Stimulated activated CD8-positive, alpha-beta memory T cell treated with anti-CD3 and anti-CD28 coated beads, Interleukin-4, amount 100 ng/mL, for 24 hours (primary cell): ENCODE results near the gene CX3CR1.
"Not testable (repeated sequence)": the region's sequence is repeated elsewhere in the genome, so short reads cannot be mapped to it uniquely, and the experiment has no call there.

ENCODE experiments used
- DNase-seq: peaks from one replicate; pipeline ENCODE4 v3.0.0-alpha.2; 2020; ENCODE audit warnings: low read depth

The CX3CR1 gene, protein sequence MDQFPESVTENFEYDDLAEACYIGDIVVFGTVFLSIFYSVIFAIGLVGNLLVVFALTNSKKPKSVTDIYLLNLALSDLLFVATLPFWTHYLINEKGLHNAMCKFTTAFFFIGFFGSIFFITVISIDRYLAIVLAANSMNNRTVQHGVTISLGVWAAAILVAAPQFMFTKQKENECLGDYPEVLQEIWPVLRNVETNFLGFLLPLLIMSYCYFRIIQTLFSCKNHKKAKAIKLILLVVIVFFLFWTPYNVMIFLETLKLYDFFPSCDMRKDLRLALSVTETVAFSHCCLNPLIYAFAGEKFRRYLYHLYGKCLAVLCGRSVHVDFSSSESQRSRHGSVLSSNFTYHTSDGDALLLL

DNA sequence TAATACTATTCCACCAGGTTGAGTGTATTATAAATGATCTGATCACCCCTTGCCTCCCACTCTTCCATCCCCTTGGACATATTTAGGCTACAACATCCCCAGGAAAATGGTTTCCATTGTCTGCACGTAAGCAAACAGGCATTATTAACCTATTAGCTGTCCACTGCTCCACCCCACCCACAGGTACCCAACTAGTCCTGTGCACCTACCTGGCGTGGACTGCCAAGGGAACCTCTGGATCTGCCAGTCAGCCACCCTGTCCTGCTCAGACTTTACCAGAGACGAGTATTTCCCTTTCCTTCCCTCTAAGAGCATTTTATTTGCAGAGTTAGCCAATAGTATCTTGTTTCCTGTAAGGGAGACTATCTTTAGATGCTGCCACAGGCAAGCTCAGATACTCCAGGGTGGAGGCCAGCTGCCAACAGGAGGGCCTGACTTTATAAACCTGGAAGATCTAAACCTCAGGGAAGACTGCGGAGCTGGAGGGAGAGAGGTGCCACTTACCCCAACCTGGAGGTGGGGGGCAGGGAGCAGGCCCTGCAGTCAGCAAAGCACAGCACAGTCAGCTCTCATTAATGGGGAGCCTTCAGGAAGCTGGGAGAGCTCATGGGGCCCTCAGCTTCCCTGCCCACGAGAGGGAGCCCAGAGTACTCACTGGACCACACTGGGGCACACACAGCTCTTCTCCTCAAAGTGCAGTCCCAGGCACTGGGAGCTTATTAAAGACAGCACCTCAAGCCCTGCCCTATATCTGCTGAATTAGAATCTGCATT lies at the start of gene CX3CR1:
Gene CX3CR1, minus strand, starts transcription at position 292 of the 773 bp plus-strand sequence. CDS start 13,527 bp downstream, outside the sequence.
- no peak for DNase-seq

DNA sequence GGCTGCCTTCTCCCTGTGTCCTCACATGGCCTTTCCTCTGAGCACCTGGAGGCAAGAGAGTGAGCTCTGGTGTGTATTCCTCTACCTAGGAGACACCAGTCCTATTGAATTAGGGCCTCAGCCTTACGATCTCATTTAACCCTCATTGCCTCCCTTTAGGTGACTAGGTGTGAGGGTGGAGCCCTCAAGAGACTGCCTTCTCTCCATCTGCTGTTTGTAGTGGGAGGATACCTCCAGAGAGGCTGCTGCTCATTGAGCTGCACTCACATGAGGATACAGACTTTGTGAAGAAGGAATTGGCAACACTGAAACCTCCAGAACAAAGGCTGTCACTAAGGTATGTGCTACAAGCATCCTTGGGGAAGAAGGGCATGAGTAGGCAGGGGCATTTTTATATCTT lies 49.7 kb upstream of the CX3CR1 start, which contains the start of gene CCR8:
Gene CCR8, plus strand, starts transcription at position 217 of the 400 bp plus-strand sequence. CDS start 2,623 bp downstream, outside the sequence.
- DNase-seq: no peak

DNA sequence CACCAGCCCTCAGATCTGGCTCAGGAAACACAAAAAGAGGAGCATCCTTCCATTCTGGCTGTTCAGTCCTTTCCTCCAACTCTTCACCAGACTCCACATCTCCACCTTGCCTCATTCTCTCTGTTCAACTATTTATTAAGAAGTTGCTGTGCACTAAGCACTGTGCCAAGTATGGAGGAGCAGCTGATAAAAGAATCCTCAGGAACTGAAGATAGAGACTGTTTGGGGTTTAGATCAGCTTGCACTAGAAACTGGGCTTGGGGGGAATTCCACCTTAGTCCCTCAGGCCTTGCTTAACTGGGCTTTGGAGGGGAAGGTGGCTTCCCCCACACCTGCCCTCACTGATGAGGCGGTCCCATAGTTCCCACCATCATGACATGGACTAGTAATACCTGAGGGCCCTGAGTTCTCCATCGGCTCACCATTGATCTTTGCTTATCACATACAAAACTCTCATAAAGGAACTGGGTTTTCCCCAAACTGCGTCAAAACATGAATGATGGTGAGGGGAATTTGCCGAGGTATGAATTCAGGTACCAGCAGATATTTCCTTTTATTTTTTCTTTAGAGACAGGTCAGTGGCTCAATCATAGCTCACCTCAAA lies 48.0 kb upstream of the CX3CR1 start:
- DNase-seq: no peak

DNA sequence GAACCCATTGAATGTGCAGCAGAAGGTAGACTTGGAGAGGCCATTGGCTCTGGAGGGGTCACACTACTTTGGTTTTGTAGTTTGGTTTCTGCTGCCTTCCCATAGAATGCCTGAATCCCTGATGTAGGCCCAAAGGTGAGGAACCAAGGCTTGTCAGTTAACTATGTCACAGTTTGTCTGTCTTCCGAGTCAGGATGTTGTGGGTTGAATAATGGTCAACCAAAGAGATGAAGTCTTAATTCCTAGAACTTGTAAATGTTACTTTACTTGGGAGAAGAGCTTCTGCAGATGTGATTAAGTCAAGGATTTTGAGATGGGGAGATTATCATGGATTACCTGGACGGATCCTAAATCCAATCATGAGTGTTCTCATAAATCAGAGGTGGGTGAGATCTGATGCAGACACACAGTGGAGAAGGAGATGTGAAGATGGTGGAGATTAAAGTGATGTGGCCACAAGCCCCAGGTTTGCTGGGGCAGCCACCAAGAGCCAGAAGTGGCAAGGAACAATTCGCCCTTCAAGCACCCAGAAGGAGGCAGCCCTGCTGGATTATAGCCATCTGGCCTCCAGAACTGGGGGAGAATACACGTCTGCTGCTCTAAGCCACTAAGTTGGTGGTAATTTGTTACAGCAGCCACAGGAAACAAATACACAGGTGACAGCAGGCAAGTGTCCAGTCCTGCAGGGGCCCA lies 47.4 kb upstream of the CX3CR1 start:
- DNase-seq: no peak

DNA sequence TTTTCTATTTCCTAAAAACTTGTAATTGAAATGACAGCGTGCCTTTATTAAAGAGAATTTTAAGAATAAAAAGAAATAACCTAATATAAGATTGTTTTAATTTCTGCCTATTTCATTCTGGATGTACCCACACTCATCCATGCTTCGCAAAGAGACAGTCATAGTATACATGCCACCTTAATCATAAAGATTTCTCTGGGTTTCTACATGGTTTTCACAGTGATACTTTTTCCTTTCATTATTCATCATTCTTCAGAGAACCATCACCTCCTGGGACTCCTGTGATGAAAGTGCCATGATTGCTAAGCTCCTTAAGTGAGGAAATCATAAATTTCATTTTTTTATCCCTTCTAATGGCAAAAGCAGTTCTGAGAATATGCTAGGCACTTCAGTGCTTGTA lies 45.4 kb upstream of the CX3CR1 start:
- no peak for DNase-seq

DNA sequence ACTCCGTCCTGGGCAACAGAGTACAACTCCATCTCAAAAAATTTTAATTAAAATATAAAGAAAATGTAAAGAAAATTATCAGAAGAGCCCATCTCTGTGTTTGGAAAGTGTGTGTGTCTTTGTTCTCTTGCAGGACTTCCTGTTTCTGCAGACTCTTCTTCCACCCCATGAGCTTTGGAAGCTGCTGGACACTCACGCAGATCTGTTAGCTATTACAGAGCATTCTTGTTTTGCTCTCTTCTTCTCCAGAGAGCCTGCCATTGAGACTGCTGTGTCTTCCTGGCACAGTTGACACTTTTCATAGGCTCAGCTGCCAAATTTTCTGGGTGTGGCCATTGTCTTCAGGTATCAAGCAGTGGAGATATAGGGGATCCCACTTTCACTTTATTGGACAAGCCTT lies 43.7 kb upstream of the CX3CR1 start:
- DNase-seq: no peak

DNA sequence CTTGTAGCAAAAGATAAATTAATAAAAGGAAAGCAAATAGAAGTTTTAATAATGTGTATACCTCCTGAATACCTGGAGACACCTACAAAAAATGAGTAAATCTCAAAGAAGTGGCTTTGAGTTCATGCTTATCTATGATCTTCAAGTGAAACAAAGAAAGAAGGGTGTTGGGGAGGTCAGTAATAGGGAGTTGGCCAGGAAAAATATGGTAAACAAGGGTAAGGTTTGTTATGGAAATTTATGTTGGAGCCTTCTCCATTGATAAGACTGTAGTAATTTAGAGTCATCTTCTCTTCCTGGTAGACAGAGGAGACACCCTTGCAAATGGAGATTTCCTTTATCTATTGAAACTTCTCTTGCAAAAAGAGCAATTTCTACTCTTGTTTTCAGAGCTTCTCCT lies 43.1 kb upstream of the CX3CR1 start:
- no peak for DNase-seq

DNA sequence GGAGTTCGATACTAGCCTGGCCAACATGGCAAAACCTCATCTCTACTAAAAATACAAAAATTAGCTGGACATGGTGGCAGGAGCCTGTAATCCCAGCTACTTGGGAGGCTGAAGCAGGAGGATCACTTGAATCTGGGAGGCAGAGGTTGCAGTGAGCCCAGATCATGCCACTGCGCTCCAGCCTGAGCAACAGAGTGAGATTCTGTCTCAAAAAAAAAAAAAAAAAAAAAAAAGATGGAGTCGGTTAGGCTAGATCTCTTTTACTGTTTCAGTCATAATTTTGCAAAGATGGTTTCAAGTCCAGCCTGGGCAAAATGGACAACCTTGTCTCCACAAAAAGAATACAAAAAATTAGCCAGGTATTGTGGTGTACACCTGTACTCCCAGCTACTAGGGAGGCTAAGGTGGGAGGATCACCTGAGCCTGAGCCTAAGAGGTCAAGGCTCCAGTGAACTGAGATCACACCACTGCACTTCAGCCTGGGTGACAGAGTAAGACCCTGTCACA lies 42.4 kb upstream of the CX3CR1 start:
- DNase-seq: not testable (repeated sequence)

DNA sequence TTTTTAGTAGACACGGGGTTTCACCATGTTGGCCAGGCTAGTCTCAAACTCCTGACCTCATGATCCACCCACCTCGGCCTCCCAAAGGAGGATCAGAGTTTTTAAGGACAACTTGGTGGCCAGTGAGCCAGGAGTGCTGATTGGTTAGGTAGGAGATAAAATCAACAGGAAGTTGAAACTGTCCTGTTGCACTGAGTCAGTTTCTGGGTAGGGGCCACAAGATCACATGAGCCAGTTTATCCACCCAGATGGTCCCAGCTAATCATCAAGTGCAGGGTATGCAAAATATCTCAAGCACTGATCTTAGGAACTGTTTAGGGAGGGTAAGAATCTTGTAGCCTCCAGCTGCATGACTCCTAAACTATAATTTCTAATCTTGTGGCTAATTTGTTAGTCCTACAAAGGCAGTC lies 41.7 kb upstream of the CX3CR1 start:
- not testable (repeated sequence) for DNase-seq

DNA sequence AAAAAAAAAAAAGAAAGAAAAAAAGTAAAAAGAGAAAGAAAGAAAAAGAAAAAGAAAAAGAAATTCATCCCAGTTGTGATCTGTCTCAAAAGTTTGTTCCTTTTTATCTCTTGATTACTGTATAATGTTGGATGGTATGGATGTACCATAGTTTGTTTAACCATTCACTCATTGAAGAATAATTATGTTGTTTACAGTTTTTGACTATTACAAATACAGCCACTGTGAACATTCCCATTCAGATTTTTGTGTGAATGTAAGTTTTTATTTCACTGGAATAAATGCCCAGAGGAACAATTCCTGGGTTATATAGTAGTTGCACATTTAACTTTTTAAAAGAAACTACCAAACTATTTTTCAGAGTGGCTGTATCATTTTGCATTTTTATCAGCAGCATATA lies 39.4 kb upstream of the CX3CR1 start:
- DNase-seq: no peak

DNA sequence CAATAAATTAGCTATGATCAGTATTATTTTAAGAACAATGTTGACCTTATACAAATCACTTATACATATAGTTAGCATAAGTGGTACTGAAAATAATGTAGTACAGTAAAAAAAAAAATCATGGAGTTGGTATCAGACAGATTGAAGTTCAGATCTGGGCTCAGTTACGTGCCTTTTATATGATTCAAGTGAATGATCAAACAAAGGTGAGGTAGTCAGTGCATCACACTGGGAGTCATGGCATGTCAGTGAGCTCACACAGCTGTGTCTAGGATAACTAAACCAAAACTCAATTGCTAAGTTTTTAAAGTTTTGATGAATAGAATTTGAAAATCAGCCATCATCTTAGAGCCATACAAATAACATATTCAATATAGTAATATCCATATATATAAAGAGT lies 38.5 kb upstream of the CX3CR1 start:
- DNase-seq: no peak

DNA sequence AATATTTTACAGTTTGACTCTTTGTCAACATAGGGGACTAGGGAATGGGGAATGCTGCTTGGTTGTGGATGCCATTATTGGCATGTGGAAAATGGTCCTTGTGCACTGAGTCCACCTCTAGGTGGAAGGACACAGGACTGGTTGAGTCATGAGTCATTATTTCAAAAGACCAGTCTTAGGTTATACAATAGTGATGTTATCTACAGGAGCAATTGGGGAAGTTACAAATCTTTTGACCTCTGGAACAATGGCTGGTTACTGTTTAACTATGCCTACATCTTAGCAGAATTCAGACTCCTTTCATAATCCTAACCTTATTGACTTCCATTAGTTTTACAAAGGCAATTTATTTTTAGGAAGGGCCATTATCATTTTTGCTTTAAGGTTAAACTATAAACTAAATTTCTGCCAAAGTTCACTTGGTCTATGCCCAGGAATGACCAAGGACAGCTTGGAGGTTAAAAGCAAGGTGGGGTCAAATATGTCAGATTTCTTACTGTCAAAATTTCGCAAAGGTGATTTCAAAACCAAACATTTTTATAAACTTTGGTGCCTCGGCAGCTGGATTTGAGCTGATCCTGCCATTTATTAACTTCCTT lies 37.8 kb upstream of the CX3CR1 start:
- DNase-seq: no peak

DNA sequence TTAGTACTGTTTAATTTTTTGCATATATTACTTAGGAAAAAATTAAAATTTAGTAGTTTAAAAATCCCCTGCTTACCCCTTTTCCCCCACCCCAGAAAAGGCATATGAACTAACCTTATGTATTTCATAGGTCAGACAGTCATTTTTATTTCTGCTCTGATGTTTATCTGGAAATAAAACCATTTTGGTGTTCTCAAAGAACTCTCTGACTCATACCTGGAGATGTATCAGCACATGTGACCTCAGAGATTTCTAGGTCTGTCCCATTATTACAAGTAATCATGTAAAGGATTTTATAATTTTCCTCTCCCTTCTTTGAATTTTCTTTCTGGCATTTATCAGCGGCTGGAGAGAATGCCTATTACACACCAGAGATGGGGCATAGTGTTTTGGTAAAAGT lies 35.6 kb upstream of the CX3CR1 start:
- DNase-seq: no peak

DNA sequence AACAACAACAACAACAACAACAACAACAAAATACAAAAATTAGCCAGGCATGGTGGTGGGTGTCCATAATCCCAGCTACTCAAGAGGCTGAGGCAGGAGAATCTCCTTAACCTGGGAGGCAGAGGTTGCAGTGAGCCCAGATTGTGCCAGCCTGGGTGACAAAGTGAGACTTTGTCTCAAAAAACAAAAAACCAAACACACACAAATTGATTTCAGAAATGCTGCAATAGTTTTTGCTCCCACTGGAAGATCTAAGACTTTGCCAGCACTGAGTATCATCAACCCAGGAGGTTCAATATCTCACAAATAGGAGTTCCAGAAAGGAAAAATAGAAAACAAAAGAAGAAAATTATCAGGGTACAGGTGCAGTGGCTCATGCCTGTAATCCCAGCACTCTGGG lies 33.5 kb upstream of the CX3CR1 start:
- no peak for DNase-seq

DNA sequence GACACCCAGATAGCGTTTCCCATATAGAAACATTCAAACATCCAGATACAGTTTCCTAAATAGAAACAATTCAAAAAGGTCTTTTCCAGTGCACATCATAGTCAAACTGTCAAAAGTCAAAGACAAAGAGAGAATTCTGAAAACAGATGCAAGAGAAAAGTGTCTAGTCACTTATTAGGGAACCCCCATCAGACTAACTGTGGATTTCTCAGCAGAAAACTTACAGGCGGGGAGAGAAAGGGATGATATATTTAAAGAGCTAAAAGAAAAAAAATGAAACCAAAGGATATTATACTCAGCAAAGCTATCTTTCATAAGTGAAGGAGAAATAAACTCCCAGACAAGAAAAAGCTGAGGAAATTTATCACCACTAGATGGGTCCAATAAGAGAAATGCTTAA lies 22.3 kb upstream of the CX3CR1 start:
- no peak for DNase-seq

DNA sequence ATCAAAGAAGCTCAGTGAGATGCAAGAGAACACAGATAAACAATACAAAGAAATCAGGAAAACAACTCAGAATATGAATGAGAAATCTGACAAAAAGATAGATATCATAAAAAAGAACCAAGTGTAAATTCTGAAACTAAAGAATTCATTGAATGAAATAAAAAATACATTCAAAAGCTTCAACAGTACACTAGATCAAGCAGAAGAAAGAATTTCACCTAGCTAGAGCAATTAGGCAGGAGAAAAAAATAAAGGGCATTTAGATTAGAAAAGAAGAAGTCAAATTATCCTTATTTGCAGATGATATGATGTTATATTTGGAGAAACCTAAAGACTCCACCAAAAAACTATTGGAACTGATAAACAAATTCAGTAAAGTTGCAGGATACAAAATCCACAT lies 19.4 kb upstream of the CX3CR1 start:
- DNase-seq: no peak

DNA sequence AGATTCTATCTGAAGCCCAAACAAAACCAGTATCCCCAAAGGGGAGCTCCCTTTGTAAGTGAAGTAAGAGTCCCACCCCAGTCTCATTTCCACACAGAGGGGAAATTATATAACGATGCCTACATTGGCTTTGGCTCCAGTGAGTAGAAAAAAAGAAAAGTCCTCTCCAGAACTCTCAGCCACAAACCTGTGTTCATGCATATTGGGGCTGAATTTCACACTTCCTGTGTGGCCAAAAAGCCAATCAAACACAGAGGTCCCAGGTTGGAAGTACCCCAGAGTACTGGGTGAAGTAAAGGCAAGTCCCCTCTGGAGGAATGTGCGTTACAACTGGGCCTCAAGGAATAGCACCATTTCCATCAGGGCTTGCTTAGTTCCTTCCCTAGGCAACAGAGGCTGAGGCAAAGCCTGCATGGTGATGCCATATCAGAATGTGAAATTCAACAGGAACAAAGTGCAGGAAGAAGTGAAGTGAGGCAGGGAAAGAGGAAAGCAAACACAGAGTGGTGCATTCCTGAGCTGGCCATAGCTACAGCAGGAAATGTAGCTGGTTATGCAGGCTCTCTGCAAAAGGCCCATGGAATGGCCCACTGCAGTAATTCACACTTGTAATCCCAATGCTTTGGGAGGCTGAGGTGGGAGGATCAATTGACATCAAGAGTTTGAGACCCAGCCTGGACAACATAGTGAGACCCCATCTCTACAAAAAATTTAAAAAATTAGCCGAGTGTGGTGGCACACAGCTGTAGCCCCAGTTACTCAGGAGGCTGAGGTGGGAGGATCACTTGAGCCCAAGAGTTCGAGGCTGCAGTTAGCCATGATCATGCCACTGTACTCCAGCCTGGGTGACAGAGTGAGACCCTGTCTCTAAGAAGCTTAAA lies 16.6 kb upstream of the CX3CR1 start:
- no peak for DNase-seq

DNA sequence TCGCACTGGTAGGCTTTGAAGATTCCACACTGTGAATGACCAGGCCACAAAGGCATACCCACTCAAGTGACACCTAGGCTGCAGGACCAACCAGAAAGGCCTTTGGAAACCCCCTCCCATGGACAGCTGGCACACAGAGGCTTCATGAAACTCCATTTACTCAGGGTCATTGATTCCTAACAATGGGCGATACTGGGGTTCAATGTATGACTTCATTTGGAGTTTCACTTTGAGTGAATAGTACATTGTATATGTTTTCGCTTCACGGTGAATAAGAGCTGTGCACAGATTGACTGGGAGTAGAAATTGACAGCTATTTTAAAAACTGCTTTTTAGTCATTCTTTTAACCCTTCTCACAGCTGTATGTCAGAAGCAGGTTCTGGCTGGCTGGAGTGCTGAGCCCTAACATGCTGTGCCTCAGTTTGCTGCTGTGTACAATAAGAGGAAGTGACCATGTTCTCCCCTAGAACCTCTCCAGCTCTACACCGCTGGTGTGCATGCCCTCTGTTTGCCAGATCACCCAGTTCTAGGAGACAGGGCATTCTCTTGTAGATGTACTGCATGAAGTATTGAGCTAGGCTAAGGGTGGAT lies 15.4 kb upstream of the CX3CR1 start:
- no peak for DNase-seq

DNA sequence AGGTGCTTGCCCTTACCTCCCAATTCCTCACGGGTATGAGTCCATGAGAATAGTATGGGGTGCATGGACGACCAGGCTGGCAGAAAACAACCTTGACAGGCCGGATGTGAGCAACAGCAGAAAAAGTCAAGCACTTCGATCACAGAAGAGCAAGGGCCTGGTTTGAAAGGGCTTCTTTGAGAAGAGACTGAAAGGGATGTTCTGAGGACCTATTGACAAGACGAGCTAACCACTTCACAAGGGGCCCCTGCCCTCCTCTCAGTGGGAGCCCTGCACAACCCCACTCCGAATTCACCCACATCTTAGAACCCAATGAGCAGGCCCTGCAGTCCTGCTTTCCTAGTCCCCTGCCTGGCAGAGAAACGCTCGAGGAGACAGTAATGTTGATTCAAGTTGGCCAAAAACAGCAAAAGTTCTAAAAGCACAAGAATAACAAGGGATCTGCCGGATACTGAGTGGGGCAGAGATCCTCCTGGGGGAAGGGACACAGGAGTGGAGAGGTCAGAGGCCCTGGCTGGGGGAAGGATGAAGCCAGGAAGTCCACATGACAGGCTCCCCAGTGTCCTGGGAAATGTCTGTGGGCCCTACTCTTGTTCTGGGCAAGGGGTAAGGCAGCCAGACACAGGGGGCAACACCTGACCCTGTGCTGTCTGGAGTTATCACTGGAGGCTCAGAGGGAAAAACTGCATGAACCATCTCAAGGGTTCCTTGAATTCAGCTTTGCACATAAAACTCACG lies 14.8 kb upstream of the CX3CR1 start:
- no peak for DNase-seq

DNA sequence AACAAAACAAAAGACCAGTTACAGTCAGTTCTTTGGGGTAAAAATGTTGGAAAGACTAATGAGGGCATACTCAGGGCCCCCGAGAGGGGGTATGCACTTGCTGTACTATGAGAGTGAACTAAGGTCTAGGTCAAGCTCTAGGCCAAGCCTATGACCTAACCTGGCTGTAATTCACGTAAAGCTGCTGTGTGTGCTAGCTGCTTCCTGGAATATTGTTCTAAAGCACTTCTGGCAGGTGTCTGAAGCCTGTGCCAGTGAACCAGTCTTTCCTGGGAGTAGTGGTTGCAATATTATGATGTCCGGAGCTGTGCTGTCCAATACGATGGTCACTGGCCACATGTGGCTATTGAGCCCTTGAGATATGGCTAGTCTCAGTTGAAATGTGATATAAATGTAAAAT lies 13.1 kb upstream of the CX3CR1 start:
- no peak for DNase-seq
